K562 (cell line): ENCODE data around the gene DAW1.

Experiments used
- ARID2 ChIP-seq: fragments of 450-650 bp; IDR thresholded peaks from 2 replicates; pipeline ENCODE4 v1.6.1; 2017; ENCODE audit warnings: antibody characterized with exemption, mild to moderate bottlenecking
- ERF ChIP-seq: fragments of 450-650 bp; formaldehyde crosslinking; IDR thresholded peaks from 2 replicates; pipeline ENCODE4 v1.4.0; 2020; ENCODE audit warnings: mild to moderate bottlenecking, mixed read lengths
- MAFF ChIP-seq: IDR thresholded peaks from 2 replicates; pipeline ENCODE4 v1.6.1; 2012; ENCODE audit warnings: low read length, improper control_type of control experiment
- NRF1 ChIP-seq, 2 experiments: fragments of 450-650 bp; IDR thresholded peaks in 1 of 2; conservative IDR thresholded peaks in 1 of 2; 2 replicates each; pipeline ENCODE4 v1.6.1; 2014; ENCODE audit warnings: mild to moderate bottlenecking in 2 of 2
- TF ChIP-seq, protein P1 (sequence below), 3 experiments: IDR thresholded peaks in 2 of 3; conservative IDR thresholded peaks in 1 of 3; 2 replicates each; pipeline ENCODE4 v1.5.1; 2011 to 2012; ENCODE audit warnings: low read length in 3 of 3, mild to moderate bottlenecking in 3 of 3, control low read depth in 2 of 3, improper control_type of control experiment in 1 of 3, inconsistent platforms in 1 of 3, low read depth in 1 of 3, mixed read lengths in 1 of 3, moderate library complexity in 1 of 3; ENCODE audit not compliant: insufficient read depth in 2 of 3
- TF ChIP-seq, protein P2 (sequence below): fragments of 250-450 bp; sonication (Bioruptor Pico); IDR thresholded peaks from 2 replicates; pipeline ENCODE4 v1.4.0; 2020; ENCODE audit warnings: mild to moderate bottlenecking, moderate library complexity
- TF ChIP-seq, protein P3 (sequence below): fragments of 250-450 bp; sonication (Bioruptor Pico); IDR thresholded peaks from 2 replicates; pipeline ENCODE4 v1.5.0; 2022; ENCODE audit warnings: mild to moderate bottlenecking

DNA sequence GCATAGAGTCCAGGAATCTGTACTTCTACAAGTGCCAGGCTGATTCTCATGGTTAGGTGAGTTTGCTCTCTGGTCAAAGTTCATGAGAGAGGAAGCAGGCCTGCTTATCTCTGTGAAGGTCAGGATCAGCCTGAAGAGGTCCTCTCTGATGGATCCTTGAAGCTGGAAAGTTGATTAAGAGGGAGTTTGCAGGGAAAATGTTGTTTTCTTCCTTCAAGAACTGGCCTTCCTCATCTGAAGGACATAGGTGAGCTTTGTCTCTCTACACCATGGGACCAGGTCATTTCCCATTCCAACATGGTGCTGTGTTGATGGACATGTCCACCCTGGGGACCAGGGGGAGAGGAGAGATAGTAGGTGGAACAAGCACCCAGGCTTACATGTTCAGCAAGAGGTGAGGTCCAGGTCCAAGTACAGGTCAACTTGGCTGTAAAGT lies 42.9 kb upstream of the DAW1 start:
- TF ChIP-seq ARID2: no peak
- TF ChIP-seq ERF (CRISPR knock-in tag): no peak
- no peak for TF ChIP-seq MAFF
- TF ChIP-seq, protein P1, sequence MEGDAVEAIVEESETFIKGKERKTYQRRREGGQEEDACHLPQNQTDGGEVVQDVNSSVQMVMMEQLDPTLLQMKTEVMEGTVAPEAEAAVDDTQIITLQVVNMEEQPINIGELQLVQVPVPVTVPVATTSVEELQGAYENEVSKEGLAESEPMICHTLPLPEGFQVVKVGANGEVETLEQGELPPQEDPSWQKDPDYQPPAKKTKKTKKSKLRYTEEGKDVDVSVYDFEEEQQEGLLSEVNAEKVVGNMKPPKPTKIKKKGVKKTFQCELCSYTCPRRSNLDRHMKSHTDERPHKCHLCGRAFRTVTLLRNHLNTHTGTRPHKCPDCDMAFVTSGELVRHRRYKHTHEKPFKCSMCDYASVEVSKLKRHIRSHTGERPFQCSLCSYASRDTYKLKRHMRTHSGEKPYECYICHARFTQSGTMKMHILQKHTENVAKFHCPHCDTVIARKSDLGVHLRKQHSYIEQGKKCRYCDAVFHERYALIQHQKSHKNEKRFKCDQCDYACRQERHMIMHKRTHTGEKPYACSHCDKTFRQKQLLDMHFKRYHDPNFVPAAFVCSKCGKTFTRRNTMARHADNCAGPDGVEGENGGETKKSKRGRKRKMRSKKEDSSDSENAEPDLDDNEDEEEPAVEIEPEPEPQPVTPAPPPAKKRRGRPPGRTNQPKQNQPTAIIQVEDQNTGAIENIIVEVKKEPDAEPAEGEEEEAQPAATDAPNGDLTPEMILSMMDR (IDR thresholded peaks at IDR 0.05 in 2 of 3, conservative IDR thresholded peaks at IDR 0.05 in 1 of 3; ENCODE audit: insufficient read depth in 2 of 3, low read depth in 1 of 3, low read length in 3 of 3): no peak
- TF ChIP-seq, protein P2, sequence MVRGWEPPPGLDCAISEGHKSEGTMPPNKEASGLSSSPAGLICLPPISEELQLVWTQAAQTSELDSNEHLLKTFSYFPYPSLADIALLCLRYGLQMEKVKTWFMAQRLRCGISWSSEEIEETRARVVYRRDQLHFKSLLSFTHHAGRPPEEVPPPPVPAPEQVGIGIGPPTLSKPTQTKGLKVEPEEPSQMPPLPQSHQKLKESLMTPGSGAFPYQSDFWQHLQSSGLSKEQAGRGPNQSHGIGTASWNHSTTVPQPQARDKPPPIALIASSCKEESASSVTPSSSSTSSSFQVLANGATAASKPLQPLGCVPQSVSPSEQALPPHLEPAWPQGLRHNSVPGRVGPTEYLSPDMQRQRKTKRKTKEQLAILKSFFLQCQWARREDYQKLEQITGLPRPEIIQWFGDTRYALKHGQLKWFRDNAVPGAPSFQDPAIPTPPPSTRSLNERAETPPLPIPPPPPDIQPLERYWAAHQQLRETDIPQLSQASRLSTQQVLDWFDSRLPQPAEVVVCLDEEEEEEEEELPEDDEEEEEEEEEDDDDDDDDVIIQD (CRISPR knock-in tag): no peak
- no peak for TF ChIP-seq NRF1 (conservative IDR thresholded peaks at IDR 0.05 in 1 of 2, IDR thresholded peaks at IDR 0.05 in 1 of 2)
- TF ChIP-seq, protein P3, sequence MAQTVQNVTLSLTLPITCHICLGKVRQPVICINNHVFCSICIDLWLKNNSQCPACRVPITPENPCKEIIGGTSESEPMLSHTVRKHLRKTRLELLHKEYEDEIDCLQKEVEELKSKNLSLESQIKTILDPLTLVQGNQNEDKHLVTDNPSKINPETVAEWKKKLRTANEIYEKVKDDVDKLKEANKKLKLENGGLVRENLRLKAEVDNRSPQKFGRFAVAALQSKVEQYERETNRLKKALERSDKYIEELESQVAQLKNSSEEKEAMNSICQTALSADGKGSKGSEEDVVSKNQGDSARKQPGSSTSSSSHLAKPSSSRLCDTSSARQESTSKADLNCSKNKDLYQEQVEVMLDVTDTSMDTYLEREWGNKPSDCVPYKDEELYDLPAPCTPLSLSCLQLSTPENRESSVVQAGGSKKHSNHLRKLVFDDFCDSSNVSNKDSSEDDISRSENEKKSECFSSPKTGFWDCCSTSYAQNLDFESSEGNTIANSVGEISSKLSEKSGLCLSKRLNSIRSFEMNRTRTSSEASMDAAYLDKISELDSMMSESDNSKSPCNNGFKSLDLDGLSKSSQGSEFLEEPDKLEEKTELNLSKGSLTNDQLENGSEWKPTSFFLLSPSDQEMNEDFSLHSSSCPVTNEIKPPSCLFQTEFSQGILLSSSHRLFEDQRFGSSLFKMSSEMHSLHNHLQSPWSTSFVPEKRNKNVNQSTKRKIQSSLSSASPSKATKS (CRISPR knock-in tag): no peak
